ENCODE results near the gene COL23A1. TPM values are rescaled to one million over a fixed set of nuclear protein-coding genes. Genes with fewer than 3 reads are reported as not detected.
"Not testable (repeated sequence)": the region's sequence is repeated elsewhere in the genome, so short reads cannot be mapped to it uniquely, and the experiment has no call there.

Gene COL23A1
- total RNA-seq, 2 experiments from 2014 or later: 0.11 TPM; not detected in 1

DNA sequence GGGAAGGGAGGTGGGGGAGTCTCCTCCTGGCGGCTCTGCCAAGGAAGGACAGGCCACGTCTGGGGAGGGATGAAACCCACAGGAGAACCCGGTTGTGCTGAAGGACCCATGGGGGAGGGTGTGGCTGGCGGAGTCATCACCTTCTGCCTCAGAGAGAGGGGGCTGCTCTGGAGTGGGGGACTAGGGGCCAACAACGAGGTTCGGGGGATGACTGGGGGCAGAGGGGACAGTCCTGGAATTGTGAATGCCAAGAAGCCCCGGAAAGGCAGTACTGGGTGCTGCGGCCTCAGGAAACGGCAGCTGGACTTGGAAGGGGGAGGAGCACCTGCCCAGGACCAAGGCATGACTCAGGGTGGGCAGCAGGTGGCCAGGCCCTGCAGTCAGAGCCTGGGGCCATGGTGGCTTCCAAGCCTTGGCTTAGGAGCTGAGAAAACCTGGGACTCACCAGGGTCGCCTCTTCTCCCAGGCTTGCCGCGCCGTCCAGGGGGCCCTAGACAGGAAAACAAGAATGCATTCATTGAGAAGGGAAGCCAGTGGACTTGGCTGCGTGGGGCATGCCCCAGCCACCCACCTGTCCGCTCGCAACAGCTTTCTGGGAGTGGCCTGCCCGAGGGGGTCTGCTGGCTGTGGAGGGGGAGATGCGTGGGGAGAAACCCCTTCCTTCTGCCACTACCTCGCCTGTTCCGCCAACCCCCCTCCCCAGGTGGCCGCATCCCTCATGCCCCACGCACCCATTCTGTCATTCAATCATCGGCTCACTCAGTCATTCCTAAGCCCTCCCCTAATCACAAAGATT, 283.6 kb downstream of the COL23A1 start:
- intact Hi-C loops (cut with micrococcal nuclease): no loop called here
- no peaks in the 10 kb centered on the region for H3K4me1 Mint-ChIP-seq (ENCODE audit: low read depth)
- DNase-seq (no peak), ATAC-seq (no peak)
- H3K9me3 Mint-ChIP-seq: no peaks in the 10 kb centered on the region
- CTCF ChIA-PET: no interaction called here
- TF ChIP-seq, protein P1, sequence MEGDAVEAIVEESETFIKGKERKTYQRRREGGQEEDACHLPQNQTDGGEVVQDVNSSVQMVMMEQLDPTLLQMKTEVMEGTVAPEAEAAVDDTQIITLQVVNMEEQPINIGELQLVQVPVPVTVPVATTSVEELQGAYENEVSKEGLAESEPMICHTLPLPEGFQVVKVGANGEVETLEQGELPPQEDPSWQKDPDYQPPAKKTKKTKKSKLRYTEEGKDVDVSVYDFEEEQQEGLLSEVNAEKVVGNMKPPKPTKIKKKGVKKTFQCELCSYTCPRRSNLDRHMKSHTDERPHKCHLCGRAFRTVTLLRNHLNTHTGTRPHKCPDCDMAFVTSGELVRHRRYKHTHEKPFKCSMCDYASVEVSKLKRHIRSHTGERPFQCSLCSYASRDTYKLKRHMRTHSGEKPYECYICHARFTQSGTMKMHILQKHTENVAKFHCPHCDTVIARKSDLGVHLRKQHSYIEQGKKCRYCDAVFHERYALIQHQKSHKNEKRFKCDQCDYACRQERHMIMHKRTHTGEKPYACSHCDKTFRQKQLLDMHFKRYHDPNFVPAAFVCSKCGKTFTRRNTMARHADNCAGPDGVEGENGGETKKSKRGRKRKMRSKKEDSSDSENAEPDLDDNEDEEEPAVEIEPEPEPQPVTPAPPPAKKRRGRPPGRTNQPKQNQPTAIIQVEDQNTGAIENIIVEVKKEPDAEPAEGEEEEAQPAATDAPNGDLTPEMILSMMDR (IDR thresholded peaks at IDR 0.05): no peak
- POLR2A ChIA-PET: no interaction called here
- no peak overlapping the region for H3K27ac Mint-ChIP-seq
- no peaks in the 10 kb centered on the region for H3K27me3 Mint-ChIP-seq
- no peaks in the 10 kb centered on the region for H3K36me3 Mint-ChIP-seq (ENCODE audit: low read depth)
- no peak overlapping the region for H3K4me3 Mint-ChIP-seq

DNA sequence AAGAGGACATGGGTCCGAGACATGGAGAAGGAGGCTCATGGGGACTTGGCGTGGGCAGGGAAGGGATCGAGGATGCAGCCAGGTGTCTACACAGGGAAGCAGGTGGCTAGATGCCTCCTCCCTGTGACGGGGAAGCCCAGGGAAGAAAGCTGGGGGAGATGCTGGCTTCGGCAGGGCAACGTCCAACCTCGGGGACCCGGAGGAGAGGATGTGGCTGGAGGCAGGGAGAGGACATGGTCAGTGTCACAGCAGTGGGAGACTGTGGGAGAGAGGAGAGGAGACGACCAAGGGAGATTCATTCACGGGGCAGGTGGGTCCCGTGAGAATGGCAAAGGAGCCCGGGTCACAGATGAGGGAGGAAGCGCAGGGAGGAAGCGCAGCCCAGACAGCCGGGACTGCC, 284.4 kb downstream of the COL23A1 start:
- Mint-ChIP-seq H3K4me1 (ENCODE audit: low read depth) (no peaks in the 10 kb centered on the region), H3K27ac (no peak overlapping the region), H3K4me3 (no peak overlapping the region), H3K27me3 (no peaks in the 10 kb centered on the region), H3K36me3 (ENCODE audit: low read depth) (no peaks in the 10 kb centered on the region), H3K9me3 (peaks cover 2% of the 10 kb centered on the region)
- ATAC-seq (no peak), DNase-seq (no peak)
- intact Hi-C loops (cut with micrococcal nuclease): no loop called here
- TF ChIP-seq, protein P1 (IDR thresholded peaks at IDR 0.05): no peak
- ChIA-PET CTCF (interaction anchor here (1.0 kb wide), 1 partner anchor 10 kb away, joined by 3 read pairs; no protein-coding TSS in a partner anchor), POLR2A (no interaction called here)

DNA sequence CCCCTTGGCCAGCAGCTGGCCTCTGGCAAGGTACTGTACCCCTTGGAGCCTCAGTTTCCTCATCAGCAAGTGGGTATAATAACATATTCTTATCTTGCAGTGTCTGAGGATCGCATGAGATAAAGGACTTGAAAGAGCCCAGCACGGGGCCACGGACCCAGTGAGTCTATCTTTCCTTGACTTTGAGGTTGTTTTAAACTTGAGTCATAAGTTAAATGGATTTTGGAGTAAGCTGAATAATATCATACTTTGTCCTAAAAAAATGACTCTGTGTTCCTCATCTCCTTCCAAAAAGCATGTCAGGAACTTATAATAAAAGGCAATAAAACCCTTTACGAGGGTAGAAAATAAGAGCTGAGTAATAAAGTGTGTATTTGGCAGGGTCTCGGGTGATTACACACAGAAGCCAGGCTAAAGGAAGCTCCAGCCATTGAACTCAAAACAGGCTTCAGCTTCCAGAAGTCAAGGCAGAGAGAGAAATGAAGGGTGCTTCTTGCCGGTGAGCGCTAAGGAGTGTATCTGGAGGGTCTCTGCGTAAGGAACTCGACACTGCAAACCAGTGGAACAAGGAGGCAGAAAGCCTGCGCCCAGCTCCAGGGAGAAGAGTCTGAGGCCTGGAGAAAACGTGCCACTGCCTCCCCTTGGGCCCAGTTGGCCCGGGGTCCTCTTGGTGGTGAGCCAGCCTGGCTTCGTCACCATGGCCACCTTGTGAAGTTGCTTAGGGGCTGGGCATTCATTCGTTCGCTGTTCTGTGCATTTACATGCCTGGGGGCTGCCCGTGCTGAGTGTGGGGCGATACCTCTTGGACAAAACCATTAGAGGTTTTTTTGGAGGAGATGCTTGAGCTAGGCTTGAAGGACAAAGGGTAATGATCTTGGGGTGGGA, 285.2 kb downstream of the COL23A1 start:
- H3K36me3 Mint-ChIP-seq (ENCODE audit: low read depth): no peaks in the 10 kb centered on the region
- DNase-seq: no peak
- peaks cover 2% of the 10 kb centered on the region for H3K9me3 Mint-ChIP-seq
- ChIA-PET POLR2A (no interaction called here), CTCF (interaction anchor here (1.0 kb wide), 1 partner anchor 11 kb away, joined by 3 read pairs; no protein-coding TSS in a partner anchor)
- no peak overlapping the region for H3K4me3 Mint-ChIP-seq
- intact Hi-C loops (cut with micrococcal nuclease): no loop called here
- TF ChIP-seq, protein P1 (IDR thresholded peaks at IDR 0.05): no peak
- H3K4me1 Mint-ChIP-seq (ENCODE audit: low read depth): no peaks in the 10 kb centered on the region
- ATAC-seq: no peak
- H3K27me3 Mint-ChIP-seq: no peaks in the 10 kb centered on the region
- H3K27ac Mint-ChIP-seq: no peak overlapping the region

DNA sequence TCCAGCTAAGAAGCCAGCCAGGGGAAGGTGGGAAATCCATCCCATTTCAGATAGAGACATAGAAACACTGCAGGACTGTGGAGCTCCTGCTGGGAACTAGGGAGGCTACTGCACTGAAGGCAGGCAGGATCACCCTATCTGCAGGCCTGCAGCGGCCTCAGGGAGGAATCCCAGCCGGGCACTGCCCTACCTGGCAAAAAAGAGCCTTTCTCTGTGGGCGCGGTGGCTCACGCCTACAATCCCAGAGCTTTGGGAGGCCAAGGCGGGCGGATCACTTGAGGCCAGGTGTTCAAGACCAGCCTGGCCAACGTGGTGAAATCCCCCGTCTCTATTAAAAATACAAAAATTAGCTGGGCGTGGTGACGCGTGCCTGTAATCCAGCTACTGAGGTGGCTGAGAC, 286.2 kb downstream of the COL23A1 start:
- H3K36me3 Mint-ChIP-seq (ENCODE audit: low read depth): no peaks in the 10 kb centered on the region
- ChIA-PET POLR2A (no interaction called here), CTCF (no interaction called here)
- H3K27ac Mint-ChIP-seq: no peak overlapping the region
- no peak for DNase-seq
- no peak for ATAC-seq
- intact Hi-C loops (cut with micrococcal nuclease): no loop called here
- H3K4me1 Mint-ChIP-seq (ENCODE audit: low read depth): no peaks in the 10 kb centered on the region
- H3K9me3 Mint-ChIP-seq: peaks cover 2% of the 10 kb centered on the region
- no peak overlapping the region for H3K4me3 Mint-ChIP-seq
- TF ChIP-seq, protein P1 (IDR thresholded peaks at IDR 0.05): no peak
- no peaks in the 10 kb centered on the region for H3K27me3 Mint-ChIP-seq

DNA sequence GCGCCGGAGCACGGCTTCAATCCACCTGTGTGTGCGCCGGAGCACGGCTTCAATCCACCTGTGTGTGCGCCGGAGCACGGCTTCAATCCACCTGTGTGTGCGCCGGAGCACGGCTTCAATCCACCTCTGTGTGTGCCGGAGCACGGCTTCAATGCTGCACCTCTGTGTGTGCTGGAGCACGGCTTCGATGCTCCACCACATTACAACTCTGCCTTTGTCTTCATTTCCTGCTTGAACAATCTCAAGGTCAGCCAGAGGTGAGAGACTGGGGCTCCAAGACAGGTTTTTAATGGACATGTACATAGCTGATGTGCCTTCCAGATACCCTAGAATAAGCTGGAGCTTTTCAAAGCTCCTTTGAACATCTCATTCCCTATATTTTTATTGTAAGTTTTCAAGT, 287.9 kb downstream of the COL23A1 start:
- POLR2A ChIA-PET; H3K4me3 Mint-ChIP-seq; H3K9me3 Mint-ChIP-seq; H3K27ac Mint-ChIP-seq; CTCF ChIA-PET; intact Hi-C loops (cut with micrococcal nuclease); ATAC-seq; DNase-seq; H3K36me3 Mint-ChIP-seq (ENCODE audit: low read depth); H3K27me3 Mint-ChIP-seq; H3K4me1 Mint-ChIP-seq (ENCODE audit: low read depth): not testable (repeated sequence)
